Measurements from ENCODE around the gene EZH2. TPM values are rescaled to one million over a fixed set of nuclear protein-coding genes. Genes with fewer than 3 reads are reported as not detected.

The EZH2 gene
- total RNA-seq, 4 donors from 2014 or later: 1.7 to 5.8 (median 2.4) TPM

DNA sequence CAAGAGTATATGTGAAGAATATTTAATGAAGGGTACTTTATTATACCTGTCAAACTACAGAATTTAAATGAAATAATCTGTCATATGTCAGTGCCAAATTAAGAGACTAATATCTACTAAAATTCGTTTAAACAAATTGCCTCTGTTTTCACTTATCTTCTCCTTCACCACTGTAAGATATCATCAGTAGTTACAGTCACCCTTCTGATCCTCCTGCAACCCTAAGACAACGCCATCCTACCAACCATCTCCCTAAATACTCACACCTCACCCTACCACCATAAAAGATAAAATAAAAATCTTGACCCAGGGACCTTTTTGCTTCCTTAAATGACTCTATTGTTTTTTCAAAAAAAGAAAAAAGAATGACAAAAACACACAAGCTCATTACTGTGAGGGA, 20.8 kb downstream of the EZH2 start:
- ATAC-seq (ENCODE audit: low FRiP score) (no peak), DNase-seq (ENCODE audit: low spot score) (no peak)
- TF ChIP-seq, protein P1, sequence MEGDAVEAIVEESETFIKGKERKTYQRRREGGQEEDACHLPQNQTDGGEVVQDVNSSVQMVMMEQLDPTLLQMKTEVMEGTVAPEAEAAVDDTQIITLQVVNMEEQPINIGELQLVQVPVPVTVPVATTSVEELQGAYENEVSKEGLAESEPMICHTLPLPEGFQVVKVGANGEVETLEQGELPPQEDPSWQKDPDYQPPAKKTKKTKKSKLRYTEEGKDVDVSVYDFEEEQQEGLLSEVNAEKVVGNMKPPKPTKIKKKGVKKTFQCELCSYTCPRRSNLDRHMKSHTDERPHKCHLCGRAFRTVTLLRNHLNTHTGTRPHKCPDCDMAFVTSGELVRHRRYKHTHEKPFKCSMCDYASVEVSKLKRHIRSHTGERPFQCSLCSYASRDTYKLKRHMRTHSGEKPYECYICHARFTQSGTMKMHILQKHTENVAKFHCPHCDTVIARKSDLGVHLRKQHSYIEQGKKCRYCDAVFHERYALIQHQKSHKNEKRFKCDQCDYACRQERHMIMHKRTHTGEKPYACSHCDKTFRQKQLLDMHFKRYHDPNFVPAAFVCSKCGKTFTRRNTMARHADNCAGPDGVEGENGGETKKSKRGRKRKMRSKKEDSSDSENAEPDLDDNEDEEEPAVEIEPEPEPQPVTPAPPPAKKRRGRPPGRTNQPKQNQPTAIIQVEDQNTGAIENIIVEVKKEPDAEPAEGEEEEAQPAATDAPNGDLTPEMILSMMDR (IDR thresholded peaks at IDR 0.05): no peak

DNA sequence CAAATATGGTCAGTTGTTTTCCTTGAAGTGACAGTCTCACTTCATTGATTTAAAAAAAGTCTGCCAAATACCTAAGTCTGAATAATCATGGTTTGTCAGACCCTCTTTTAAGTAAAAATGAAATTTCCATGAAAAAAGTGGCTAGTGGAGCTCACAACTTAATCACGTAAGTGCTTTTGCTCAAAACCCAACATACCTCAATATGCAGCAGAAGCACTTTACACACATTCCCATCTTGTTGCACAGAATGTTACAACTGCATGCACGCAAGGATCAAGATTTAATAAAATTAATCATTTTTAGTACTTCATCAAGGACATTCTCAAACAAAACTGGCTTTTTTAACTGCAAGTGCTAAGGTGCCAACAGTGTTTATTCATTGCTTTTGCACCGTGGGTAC, 21.6 kb downstream of the EZH2 start:
- no peak for ATAC-seq (ENCODE audit: low FRiP score)
- DNase-seq (ENCODE audit: low spot score): no peak
- TF ChIP-seq, protein P1 (IDR thresholded peaks at IDR 0.05): no peak

DNA sequence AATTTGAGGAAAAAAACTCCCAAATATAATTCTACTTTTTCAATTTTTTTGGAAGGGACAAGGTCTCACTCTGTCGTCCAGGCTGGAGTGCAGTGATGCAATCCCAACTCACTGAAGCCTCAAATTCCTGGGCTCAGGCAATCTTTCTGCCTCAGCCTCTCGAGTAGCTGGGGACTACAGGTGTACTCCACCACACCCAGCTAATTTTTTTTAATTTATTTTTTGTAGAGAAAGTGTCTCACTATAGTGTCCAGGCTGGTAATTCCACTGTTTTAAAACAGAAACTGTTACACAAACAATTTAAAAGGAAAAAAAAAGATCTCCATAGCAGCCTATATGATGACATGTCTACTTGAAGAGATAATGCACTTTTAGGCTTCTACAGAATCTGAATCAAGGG, 25.6 kb downstream of the EZH2 start:
- no peak for DNase-seq (ENCODE audit: low spot score)

DNA sequence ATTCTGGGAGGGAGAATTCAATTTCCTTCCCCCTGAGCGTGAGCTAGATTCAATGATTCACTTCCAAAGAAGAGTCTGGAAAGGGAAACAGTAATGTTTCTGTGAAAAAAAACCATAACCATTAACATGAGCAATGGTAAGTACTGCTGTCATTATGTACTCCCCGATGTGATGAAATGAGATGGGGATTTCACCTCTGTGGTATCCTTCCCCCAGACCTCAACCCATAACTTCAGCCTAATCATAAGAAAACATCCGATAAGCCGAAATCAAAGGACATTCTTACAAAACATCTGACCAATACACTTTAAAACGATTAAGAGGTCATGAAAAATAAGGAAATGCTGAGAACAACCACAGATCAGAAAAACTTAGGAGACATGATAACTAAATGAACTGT, 27.2 kb downstream of the EZH2 start:
- TF ChIP-seq, protein P1 (IDR thresholded peaks at IDR 0.05): no peak
- ATAC-seq (ENCODE audit: low FRiP score): no peak
- DNase-seq (ENCODE audit: low spot score): no peak

More for the DNA sequence above, 25.6 kb downstream of the EZH2 start:
- TF ChIP-seq, protein P1 (IDR thresholded peaks at IDR 0.05): no peak
- no peak for ATAC-seq (ENCODE audit: low FRiP score)

DNA sequence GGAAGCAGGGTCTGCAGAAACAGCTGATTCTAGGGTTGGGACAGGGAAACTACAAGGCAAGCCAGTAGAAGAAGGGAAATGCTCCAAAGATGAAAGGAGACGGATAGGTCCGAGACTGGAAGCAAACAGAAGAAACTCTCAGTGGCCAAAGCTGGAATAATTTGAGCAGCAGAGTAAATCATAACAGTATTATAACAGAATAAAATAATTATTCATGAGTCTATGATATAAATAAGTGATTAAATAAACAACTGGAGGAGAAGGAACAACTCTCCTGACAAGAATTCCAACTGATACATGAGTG, 27.6 kb downstream of the EZH2 start:
- no peak for ATAC-seq (ENCODE audit: low FRiP score)
- no peak for DNase-seq (ENCODE audit: low spot score)
- TF ChIP-seq, protein P1 (IDR thresholded peaks at IDR 0.05): no peak

DNA sequence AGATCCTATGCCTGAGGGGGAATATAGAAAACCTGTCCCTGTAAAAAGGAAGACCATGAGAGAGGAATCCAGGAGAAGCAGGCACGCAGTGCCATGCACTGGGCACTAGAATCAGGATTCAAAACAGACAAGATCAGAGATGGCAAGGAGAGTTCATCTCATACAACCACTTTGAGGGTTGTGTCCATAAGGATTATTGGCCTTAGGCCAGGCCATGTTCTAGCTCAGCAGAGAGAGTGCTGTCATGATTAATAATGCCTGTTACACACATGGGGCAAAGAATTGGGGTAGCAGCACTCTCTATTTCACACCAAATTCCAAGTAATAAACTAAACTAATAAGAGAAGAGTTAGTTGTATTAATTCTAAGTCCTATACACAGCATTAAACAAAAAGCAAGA, 29.1 kb downstream of the EZH2 start:
- DNase-seq (ENCODE audit: low spot score) (no peak), ATAC-seq (ENCODE audit: low FRiP score) (no peak)
- TF ChIP-seq, protein P1 (IDR thresholded peaks at IDR 0.05): no peak

DNA sequence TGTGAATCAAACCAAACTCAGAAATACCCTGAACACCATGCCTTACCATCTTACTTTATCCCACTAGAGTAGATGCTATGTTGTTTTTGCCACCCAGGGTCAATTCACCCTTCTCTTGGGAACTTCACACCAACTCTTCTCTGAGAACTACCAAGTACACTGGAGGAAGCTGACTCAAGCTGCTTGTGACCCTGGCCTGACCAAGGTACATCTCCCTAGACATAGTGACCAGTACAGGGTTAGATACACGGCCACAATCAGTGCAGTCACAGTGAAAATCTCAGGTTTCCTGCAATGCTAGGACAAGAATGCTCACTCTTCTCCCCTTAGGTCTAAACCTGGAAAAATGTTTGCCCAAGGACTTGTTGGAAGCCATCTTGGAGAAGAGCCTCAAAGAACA, 31.8 kb downstream of the EZH2 start:
- TF ChIP-seq, protein P1 (IDR thresholded peaks at IDR 0.05): no peak
- no peak for ATAC-seq (ENCODE audit: low FRiP score)
- DNase-seq (ENCODE audit: low spot score): no peak

Data from omental fat pad (tissue), 4 donors.